ENCODE data around the gene DELE1. TPM values are rescaled to one million over a fixed set of nuclear protein-coding genes. Genes with fewer than 3 reads are reported as not detected.

The DELE1 gene
- total RNA-seq, 2 donors from 2014 or later: 49.5 to 89.1 TPM

DNA sequence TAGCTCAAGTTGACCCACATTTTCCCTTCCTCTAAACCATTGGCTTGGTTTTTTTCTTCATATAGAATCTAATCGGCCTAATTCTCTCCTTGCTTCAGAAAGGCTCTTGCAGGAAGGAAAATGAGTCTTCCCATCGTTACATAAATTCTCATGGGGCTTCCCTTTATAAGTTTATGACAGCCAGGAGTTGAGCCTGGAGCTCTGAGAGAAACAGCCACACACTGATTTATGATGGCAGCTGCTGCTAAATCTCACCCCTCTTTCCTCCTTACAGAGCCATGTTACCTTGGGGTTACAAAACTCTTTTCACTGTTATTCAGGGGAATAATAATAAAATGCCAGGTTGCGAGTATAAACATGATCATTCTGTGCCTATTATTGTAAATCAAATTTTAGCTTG lies 40.0 kb downstream of the DELE1 start:
- no peaks in the 10 kb centered on the region for H3K27me3 ChIP-seq

DNA sequence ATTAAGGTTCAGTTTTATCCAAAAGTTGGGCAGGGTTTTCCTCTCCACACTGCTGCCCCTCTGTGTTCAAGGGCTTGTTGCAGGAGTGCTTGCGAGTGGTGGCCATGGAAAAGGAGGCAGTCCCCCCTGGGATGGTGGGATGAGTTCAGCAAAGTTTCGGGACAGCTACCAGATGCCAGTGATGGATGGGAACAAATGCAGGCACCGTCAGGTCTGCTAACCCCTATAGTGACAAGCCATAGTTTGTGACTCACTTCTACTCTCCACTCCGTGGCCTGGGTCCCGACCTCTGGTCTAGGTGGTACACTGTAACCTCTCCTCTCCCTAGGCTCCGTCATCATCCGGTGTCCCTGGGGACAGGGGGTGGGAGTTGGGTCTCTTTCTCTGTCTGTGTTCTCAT lies 41.4 kb downstream of the DELE1 start:
- TF ChIP-seq, protein P1, sequence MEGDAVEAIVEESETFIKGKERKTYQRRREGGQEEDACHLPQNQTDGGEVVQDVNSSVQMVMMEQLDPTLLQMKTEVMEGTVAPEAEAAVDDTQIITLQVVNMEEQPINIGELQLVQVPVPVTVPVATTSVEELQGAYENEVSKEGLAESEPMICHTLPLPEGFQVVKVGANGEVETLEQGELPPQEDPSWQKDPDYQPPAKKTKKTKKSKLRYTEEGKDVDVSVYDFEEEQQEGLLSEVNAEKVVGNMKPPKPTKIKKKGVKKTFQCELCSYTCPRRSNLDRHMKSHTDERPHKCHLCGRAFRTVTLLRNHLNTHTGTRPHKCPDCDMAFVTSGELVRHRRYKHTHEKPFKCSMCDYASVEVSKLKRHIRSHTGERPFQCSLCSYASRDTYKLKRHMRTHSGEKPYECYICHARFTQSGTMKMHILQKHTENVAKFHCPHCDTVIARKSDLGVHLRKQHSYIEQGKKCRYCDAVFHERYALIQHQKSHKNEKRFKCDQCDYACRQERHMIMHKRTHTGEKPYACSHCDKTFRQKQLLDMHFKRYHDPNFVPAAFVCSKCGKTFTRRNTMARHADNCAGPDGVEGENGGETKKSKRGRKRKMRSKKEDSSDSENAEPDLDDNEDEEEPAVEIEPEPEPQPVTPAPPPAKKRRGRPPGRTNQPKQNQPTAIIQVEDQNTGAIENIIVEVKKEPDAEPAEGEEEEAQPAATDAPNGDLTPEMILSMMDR (IDR thresholded peaks at IDR 0.05): no peak
- H3K27me3 ChIP-seq: no peaks in the 10 kb centered on the region
- H3K36me3 ChIP-seq: no peaks in the 10 kb centered on the region
- peaks cover 0 to 24% of the 10 kb centered on the region in 2 donors for H3K4me1 ChIP-seq
- no peak for DNase-seq (ENCODE audit: low spot score)
- H3K27ac ChIP-seq: no peak overlapping the region
- no peak overlapping the region for H3K4me3 ChIP-seq
- H3K9me3 ChIP-seq: no peaks in the 10 kb centered on the region

More for the DNA sequence above, 40.0 kb downstream of the DELE1 start:
- Histone ChIP-seq H3K36me3 (no peaks in the 10 kb centered on the region), H3K9me3 (no peaks in the 10 kb centered on the region), H3K27ac (no peak overlapping the region), H3K4me3 (no peak overlapping the region), H3K4me1 (peaks cover 4 to 25% of the 10 kb centered on the region in 2 donors)
- TF ChIP-seq, protein P1 (IDR thresholded peaks at IDR 0.05): no peak
- DNase-seq (ENCODE audit: low spot score): no peak

DNA sequence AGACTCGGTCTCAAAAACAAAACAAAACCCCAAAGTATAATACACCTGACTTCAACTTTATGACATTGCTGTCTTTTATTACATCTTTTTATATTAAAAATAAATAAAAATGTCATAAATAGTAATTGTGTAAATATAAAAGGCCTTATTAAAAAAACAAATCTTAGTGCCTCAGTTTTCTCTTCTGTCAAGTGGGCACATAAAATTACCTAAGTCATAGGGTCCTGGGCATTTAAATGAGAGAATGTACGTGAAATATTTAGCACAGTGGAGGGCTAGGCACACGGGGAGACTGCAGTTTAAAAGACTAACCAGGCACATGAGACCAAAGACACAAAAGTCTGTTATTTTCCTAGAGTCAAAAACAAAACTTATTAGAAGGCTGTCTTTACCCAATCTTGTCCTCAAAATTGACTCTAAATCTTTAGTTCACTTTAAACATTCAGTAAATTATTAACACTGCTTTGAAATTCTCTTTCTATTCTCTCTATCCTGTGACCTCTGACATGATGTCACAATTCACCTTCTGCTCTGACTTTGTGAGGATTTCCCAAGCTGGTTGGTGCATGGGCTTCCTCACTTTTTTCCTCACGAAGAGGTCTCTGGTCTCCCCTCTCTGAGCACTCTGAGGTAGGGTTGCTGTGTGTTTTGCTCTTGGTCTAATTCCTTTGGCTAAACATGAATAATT lies 42.7 kb downstream of the DELE1 start:
- no peaks in the 10 kb centered on the region for H3K27me3 ChIP-seq
- no peaks in the 10 kb centered on the region for H3K9me3 ChIP-seq
- peaks cover 0 to 23% of the 10 kb centered on the region in 2 donors for H3K4me1 ChIP-seq
- TF ChIP-seq, protein P1 (IDR thresholded peaks at IDR 0.05): no peak
- H3K27ac ChIP-seq: no peak overlapping the region
- H3K36me3 ChIP-seq: no peaks in the 10 kb centered on the region
- H3K4me3 ChIP-seq: no peak overlapping the region
- DNase-seq (ENCODE audit: low spot score): no peak

DNA sequence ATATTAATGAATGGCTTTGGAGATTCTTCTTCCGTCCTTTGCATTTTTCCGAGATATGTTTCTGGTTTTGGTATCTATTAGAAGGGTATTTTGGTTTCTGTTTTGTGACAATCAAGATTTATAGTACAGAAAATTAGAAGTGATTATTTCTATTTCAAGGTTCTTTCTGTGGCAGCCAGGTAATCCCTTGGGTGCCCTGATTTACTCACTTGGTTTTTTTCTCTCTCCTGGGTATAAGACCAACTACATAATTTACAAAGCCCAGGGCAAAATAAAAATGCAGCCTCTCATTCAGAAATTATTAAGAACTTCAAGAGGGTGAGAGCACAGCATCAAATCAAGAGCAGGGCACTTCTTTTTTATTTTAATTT lies 43.3 kb downstream of the DELE1 start:
- no peaks in the 10 kb centered on the region for H3K9me3 ChIP-seq
- H3K4me1 ChIP-seq: peaks cover 0 to 23% of the 10 kb centered on the region in 2 donors
- no peak for DNase-seq (ENCODE audit: low spot score)
- H3K4me3 ChIP-seq: no peak overlapping the region
- no peaks in the 10 kb centered on the region for H3K27me3 ChIP-seq
- H3K36me3 ChIP-seq: no peaks in the 10 kb centered on the region
- TF ChIP-seq, protein P1 (IDR thresholded peaks at IDR 0.05): no peak
- H3K27ac ChIP-seq: no peak overlapping the region

DNA sequence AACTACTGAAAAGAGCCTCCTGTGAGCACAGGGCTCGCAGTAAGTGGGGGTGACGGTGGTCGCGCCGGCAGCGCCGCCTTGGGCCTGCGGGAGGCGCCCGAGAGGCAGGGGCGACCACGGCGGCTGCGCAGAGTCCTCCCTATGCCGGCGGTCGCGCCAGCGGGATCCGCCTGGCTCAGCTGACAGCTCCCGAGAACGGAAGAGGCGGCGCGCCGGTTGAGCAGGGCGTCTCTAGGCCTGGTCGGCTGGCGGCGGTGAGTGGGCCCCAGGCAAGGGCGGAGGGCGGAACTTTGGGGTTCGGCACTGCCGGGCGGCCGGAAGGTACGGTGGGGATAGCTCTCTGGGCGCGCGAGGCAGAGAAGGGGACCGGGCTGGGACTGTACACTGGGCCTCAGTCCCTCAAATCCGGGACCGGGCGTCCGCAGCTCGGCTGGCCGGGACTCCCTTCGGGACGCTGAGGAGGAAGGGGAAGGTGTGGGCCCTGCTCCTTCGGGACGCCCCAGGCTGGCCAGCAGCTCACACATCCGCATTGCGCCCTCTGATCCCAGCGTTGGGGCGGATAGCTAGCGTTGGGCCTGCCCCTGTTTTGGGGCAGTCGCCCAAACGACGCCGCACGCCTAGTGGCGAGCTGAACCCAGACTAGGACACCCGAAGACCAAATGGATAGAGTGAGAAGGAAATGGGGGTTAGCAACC lies 45.4 kb downstream of the DELE1 start, which contains the start of gene RNF14:
Gene RNF14 (plus strand): TSS at position 192 of the 695 bp plus-strand sequence. CDS start 4,484 bp downstream, outside the sequence.
- Histone ChIP-seq H3K4me3 (peak within 1 kb of the TSS; percentile 77 to 89), H3K9me3 (no peaks in the 10 kb centered on the region), H3K4me1 (peaks cover 0 to 23% of the 10 kb centered on the region in 2 donors), H3K27me3 (no peaks in the 10 kb centered on the region), H3K36me3 (peaks cover 10% of the 10 kb centered on the region), H3K27ac (peak within 1 kb of the TSS; percentile 95 to 98)
- TF ChIP-seq, protein P1 (IDR thresholded peaks at IDR 0.05): peak; percentile 98 to 99
- DNase-seq (ENCODE audit: low spot score): peak; percentile 90

Data from right atrium auricular region (tissue), 2 donors.